ENCODE measurements around the gene CAMSAP2.

Gene CAMSAP2

DNA sequence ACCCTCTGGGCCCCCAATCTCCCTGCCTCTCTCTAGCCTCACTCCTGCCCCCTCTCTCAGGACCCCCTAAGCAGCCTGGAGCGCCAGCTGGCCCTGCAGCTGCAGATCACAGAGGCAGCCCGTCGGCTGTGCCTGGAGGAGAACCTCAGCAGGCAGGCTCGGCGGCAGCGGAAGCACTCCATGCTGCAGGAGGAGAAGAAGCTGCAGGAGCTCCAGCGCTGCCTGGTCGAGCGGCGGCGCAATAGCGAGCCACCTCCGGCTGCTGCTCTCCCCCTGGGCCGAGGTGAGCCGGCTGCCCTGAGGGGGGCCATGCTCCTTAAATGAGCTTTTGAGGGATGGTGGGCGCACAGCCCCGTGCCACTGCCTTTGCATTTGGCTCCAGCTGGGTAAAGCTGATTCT is 162.2 kb downstream of the CAMSAP2 start:
- no peak for DNase-seq

- DNase-seq = no peak
Observed at GRCh38 chr1:200901350-200901749, 162.7 kb downstream of the CAMSAP2 start.

- DNase-seq = no peak
Observed at GRCh38 chr1:200901796-200902444, 163.2 kb downstream of the CAMSAP2 start.

GRCh38 chr1:200903793-200904192 is 165.1 kb downstream of the CAMSAP2 start:
- no peak for DNase-seq

DNA sequence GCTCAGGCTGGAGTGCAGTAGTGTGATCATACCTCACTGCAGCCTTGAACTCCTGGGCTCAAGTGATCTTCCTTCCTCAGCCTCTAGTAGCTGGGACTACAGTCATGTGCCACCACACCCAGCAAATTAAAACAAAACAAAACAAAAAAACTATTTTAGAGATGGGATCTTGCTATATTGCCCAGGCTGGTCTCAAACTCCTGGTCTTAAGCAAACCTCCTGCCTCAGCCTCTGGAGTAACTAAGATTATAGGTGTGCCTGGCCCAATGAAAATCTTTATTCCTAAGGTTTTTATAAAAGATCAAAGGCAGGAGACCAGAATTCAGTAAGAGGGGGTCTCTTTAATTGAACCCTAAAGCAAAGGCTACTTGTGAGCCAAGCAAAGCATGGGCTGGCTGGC is 166.1 kb downstream of the CAMSAP2 start:
- no peak for DNase-seq

DNA sequence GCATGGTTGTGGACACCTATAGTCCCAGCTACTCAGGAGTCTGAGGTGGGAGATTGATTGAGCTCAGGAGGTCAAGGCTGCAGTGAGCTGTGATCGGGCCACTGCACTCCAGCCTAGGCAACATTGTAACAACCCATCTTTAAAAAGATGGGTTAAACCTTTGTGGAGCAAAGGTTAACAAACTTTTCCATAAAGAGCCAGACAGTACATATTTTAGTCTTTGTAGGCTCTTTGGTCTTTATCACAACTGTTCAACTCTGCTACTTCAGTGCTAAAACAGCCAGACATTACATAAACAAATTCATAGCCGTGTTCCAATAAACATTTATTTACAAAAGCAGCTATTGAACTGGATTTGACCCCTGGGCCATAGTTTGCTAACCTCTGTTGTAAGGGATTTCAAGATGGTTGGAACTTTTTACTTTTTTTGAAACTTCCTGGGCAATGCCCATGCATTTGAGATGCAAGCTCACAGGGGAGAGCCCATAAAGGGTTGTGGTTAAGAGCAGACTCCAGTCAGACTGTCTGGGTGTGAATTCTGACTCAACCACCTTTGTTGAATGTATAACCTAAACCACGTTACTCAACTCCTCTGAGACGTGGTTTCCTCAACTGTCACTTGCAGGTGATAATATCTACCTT is 166.8 kb downstream of the CAMSAP2 start:
- DNase-seq = no peak

GRCh38 chr1:200906491-200906890 is 167.8 kb downstream of the CAMSAP2 start:
- DNase-seq = no peak

GRCh38 chr1:200907611-200908097 is 169.0 kb downstream of the CAMSAP2 start:
- no peak for DNase-seq

DNA sequence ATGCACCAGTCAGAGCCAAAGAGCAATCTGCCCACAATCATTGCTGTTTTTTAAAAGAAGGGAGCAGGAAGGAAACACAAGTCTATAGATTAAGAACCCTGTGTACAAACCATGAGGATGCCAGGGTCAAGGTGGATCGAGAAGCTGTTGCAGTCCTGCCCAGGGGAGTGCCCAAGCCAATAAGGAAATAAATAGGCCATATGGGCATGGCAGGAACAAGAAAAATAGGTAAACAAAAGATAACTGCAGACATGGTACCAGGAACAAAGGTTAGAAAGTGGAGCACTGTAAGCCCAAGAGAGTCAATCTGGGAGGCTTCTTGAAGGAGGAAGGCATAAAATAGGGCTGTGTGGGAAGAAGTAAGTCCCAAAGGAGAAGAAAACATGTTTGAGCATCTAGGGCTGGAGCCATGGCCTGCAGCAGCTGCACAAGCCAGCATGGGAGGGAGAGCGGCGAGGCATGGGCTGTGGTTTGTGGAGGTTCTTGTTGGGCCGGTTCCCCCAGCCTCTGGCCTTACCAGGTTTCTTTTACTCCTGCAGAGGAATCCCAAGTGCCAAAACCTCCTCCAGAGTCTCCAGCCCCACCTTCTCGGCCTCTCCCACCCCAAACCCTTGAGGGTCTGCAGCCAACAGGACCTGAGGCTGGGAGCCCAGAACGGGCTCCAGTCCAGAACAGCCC is 169.6 kb downstream of the CAMSAP2 start:
- no peak for DNase-seq

DNA sequence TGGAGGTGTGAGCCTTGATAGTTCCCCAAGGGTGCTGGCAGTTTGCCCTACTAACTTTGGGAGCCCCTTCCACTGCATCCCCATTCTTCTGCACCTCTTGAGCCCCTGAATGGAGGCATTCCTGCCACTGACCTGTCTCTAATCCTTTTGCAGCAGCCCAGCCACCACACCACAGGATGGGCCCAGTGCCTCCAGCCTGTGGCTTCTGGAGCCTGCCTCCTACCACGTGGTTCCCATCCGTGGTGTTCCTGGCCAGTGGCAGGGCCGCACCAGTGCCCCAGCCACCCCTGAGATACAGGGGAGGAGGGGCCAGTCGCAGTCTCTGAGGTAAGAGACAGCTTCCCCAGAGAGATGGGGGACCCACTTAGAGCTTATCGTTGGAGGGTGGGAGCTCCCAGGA is 170.4 kb downstream of the CAMSAP2 start:
- no peak for DNase-seq

- no peak for DNase-seq
Observed at GRCh38 chr1:200909757-200910239, 171.1 kb downstream of the CAMSAP2 start.
